HepG2 (cell line): ENCODE measurements around the gene CSRNP3. TPM values are rescaled to one million over a fixed set of nuclear protein-coding genes. Genes with fewer than 3 reads are reported as not detected.

Experiments
- ATAC-seq: fragments of 200-7000 bp; cut with Tn5 transposase; 3 replicates; pipeline ENCODE4 v1.9.1; 2020; ENCODE audit warnings: mild to moderate bottlenecking, moderate library complexity
- BruUV-seq: library from RNA; stranded (reverse); fragments of 400-500 nt; replicated peaks from 2 replicates; lab custom pipeline; 2021; lab: Mats Ljungman, UMichigan
- CTCF ChIA-PET: fragments of 300-600 bp; formaldehyde crosslinking; extraction: SDS; loops from one replicate; lab custom pipeline; 2021; ENCODE audit warnings: low total read pairs, inconsistent platforms, low intra/inter-chr PET ratio; lab: Yijun Ruan, JAX
- POLR2A ChIA-PET: fragments of 350-600 bp; sonication (Branson Sonifier 250); formaldehyde crosslinking; loops from one replicate; lab custom pipeline; 2020; ENCODE audit warnings: antibody characterized with exemption, inconsistent platforms; lab: Yijun Ruan, JAX
- DNase-seq: peaks from one replicate; pipeline ENCODE4 v3.0.0-alpha.2; 2015; ENCODE audit warnings: low spot score
- FAIRE-seq: peaks from 3 replicates; lab custom pipeline; 2011; peaks lifted over from hg19 to GRCh38; lab: Jason Lieb, UNC
- H2AFZ ChIP-seq: one replicate; pipeline ENCODE4 v1.6.1; 2011; ENCODE audit warnings: low read length, inconsistent platforms
- H3K27ac ChIP-seq: fragments of 300-600 bp; 3 replicates; pipeline ENCODE4 v1.8.0; 2011; ENCODE audit warnings: mixed run types, mild to moderate bottlenecking, mixed read lengths, low read length, inconsistent platforms; ENCODE audit not compliant: insufficient read depth; ENCODE audit errors: extremely low read length
- H3K27me3 ChIP-seq, 2 experiments: fragments of 200-600 bp in 1 of 2; 2 replicates in 1 of 2; 3 replicates in 1 of 2; pipeline versions ENCODE4 v1.6.0 to v1.8.0; 2011; ENCODE audit warnings: low read length in 2 of 2, mild to moderate bottlenecking in 2 of 2, moderate library complexity in 2 of 2, inconsistent platforms in 1 of 2; ENCODE audit not compliant: insufficient read depth in 2 of 2, control insufficient read depth in 1 of 2
- H3K36me3 ChIP-seq, 2 experiments: fragments of 200-600 bp in 1 of 2; replicated peaks in 1 of 2; 2 replicates in 1 of 2; 3 replicates in 1 of 2; pipeline versions ENCODE4 v1.5.1 to v1.8.0; 2011; ENCODE audit warnings: low read length in 2 of 2, inconsistent platforms in 1 of 2; ENCODE audit not compliant: insufficient read depth in 2 of 2, control insufficient read depth in 1 of 2
- H3K4me1 ChIP-seq: 2 replicates; pipeline ENCODE4 v1.5.1; 2012; ENCODE audit warnings: low read length, inconsistent platforms; ENCODE audit not compliant: insufficient read depth
- H3K4me2 ChIP-seq: 2 replicates; pipeline ENCODE4 v1.6.0; 2011; ENCODE audit warnings: low read depth, low read length, inconsistent platforms
- H3K4me3 ChIP-seq, 3 experiments: fragments of 200-600 bp in 1 of 3; sonication (generic), shearing (Covaris generic) in 1 of 3; replicated peaks in 1 of 3; 2 replicates each; pipeline ENCODE4 v1.5.1; 2011 to 2016; ENCODE audit warnings: low read length in 3 of 3, inconsistent platforms in 2 of 3, low read depth in 2 of 3, mild to moderate bottlenecking in 2 of 3, control low read depth in 1 of 3, mixed read lengths in 1 of 3; ENCODE audit not compliant: insufficient read depth in 1 of 3
- H3K79me2 ChIP-seq: one replicate; pipeline ENCODE4 v1.6.1; 2011; ENCODE audit warnings: low read length, inconsistent platforms; ENCODE audit not compliant: insufficient read depth
- H3K9ac ChIP-seq: 2 replicates; pipeline ENCODE4 v1.6.0; 2011; ENCODE audit warnings: mild to moderate bottlenecking, low read depth, low read length, inconsistent platforms; ENCODE audit not compliant: insufficient read depth
- H3K9me3 ChIP-seq: 2 replicates; pipeline ENCODE4 v1.5.1; 2012; ENCODE audit warnings: mild to moderate bottlenecking, low read length
- H4K20me1 ChIP-seq: 2 replicates; pipeline ENCODE4 v1.6.0; 2011; ENCODE audit warnings: inconsistent platforms, mild to moderate bottlenecking, low read length, moderate library complexity; ENCODE audit not compliant: insufficient read depth
- ATF1 ChIP-seq: IDR thresholded peaks from 2 replicates; pipeline ENCODE4 v1.6.1; 2016; ENCODE audit warnings: mild to moderate bottlenecking, control low read depth
- GATA4 ChIP-seq: sonication (generic); IDR thresholded peaks from 2 replicates; pipeline ENCODE4 v1.6.1; 2016; ENCODE audit warnings: antibody characterized with exemption, low read depth, borderline replicate concordance
- GATAD2A ChIP-seq: IDR thresholded peaks from 2 replicates; pipeline ENCODE4 v1.6.1; 2016
- HIC2 ChIP-seq: sonication (generic); formaldehyde crosslinking; IDR thresholded peaks from 2 replicates; pipeline ENCODE4 v1.9.0; 2022; ENCODE audit warnings: low read depth, missing genetic modification reagents
- HMG20A ChIP-seq: IDR thresholded peaks from 2 replicates; pipeline ENCODE4 v1.6.1; 2016; ENCODE audit warnings: borderline replicate concordance
- KAT7 ChIP-seq: IDR thresholded peaks from 2 replicates; pipeline ENCODE4 v1.6.1; 2018; ENCODE audit warnings: borderline replicate concordance, missing compliant biosample characterization
- KDM3A ChIP-seq: IDR thresholded peaks from 2 replicates; pipeline ENCODE4 v1.6.1; 2018; ENCODE audit warnings: low read depth, missing compliant biosample characterization
- KDM5B ChIP-seq: sonication (generic); formaldehyde crosslinking; IDR thresholded peaks from 2 replicates; pipeline ENCODE4 v1.4.0; 2020; ENCODE audit warnings: missing genetic modification reagents, mild to moderate bottlenecking, borderline replicate concordance
- KLF6 ChIP-seq: IDR thresholded peaks from 2 replicates; pipeline ENCODE4 v1.8.0; 2016; ENCODE audit warnings: missing biosample characterization, missing genetic modification reagents
- NFKBIZ ChIP-seq: IDR thresholded peaks from 2 replicates; pipeline ENCODE4 v1.6.1; 2018; ENCODE audit warnings: missing genetic modification reagents, missing compliant biosample characterization
- RFX3 ChIP-seq: IDR thresholded peaks from 2 replicates; pipeline ENCODE4 v1.6.1; 2016; ENCODE audit warnings: missing biosample characterization, missing genetic modification reagents
- ZBTB8A ChIP-seq: sonication (generic); formaldehyde crosslinking; IDR thresholded peaks from 2 replicates; pipeline ENCODE4 v1.4.0; 2020; ENCODE audit warnings: mild to moderate bottlenecking, low read depth, missing genetic modification reagents, borderline replicate concordance
- ZFP36L1 ChIP-seq: sonication (generic); formaldehyde crosslinking; IDR thresholded peaks from 2 replicates; pipeline ENCODE4 v1.8.0; 2022; ENCODE audit warnings: mild to moderate bottlenecking, missing genetic modification reagents, moderate library complexity
- ZNF33B ChIP-seq: sonication (generic); formaldehyde crosslinking; IDR thresholded peaks from 2 replicates; pipeline ENCODE4 v1.5.1; 2020; ENCODE audit warnings: mild to moderate bottlenecking, missing genetic modification reagents
- ZNF350 ChIP-seq: sonication (generic); formaldehyde crosslinking; IDR thresholded peaks from 2 replicates; pipeline ENCODE4 v1.4.0; 2020; ENCODE audit warnings: mild to moderate bottlenecking, low read depth, missing genetic modification reagents, borderline replicate concordance
- ZNF430 ChIP-seq: sonication (generic); formaldehyde crosslinking; IDR thresholded peaks from 2 replicates; pipeline ENCODE4 v1.9.0; 2021; ENCODE audit warnings: mild to moderate bottlenecking, missing genetic modification reagents
- ZNF432 ChIP-seq: sonication (generic); formaldehyde crosslinking; IDR thresholded peaks from 2 replicates; pipeline ENCODE4 v1.5.0; 2020; ENCODE audit warnings: missing genetic modification reagents, mild to moderate bottlenecking, borderline replicate concordance
- WGBS: methylation state at CpG from one replicate; pipeline ENCODE4 v1.1.6; 2017; ENCODE audit warnings: low lambda C conversion rate; 5-methylcytosine and 5-hydroxymethylcytosine counted together
- in situ Hi-C: cut with HindIII; loops from 2 replicates; pipeline ENCODE4 v1.10.0; 2017; ENCODE audit warnings: low pct_unique_long_range_greater_than_20kb; ENCODE audit not compliant: extremely low pct_ligation_motif_present
- intact Hi-C: fragments of 100-400 bp; cut with micrococcal nuclease; formaldehyde crosslinking; loops from one replicate; pipeline ENCODE4 v1.10.0; 2022; ENCODE audit not compliant: unreplicated experiment
- polyA plus RNA-seq, 8 experiments: library from polyadenylated mRNA; depleted of rRNA in 3 of 8; stranded (reverse) in 7 of 8; unstranded in 1 of 8; fragments of >200 nt; fragmentation: Illumina TruSeq in 4 of 8; extraction: Trizol in 4 of 8; gene quantifications; 2 replicates each; pipeline versions ENCODE4 v1.2.1 to v1.2.3, GENCODE V29; 2011 to 2016; ENCODE audit warnings: low read depth in 4 of 8, missing spikeins in 1 of 8, mixed read lengths in 1 of 8; ENCODE audit not compliant: insufficient read depth in 1 of 8
- total RNA-seq, 5 experiments: library from RNA; depleted of rRNA; stranded (reverse); fragments of >200 nt; fragmentation: Illumina TruSeq; extraction: Trizol; gene quantifications; 2 replicates each; pipeline ENCODE4 v1.2.3, GENCODE V29; 2016; ENCODE audit warnings: low read depth in 1 of 5
- TF ChIP-seq, protein P1 (sequence below): sonication (generic); formaldehyde crosslinking; IDR thresholded peaks from 2 replicates; pipeline ENCODE4 v1.5.0; 2020; ENCODE audit warnings: mild to moderate bottlenecking, missing genetic modification reagents, borderline replicate concordance

Gene CSRNP3
- total and polyA plus RNA-seq, 2 of the 13 experiments (the other 11 are each of a cell fraction or from before 2014, with no cell fraction given): not detected

DNA sequence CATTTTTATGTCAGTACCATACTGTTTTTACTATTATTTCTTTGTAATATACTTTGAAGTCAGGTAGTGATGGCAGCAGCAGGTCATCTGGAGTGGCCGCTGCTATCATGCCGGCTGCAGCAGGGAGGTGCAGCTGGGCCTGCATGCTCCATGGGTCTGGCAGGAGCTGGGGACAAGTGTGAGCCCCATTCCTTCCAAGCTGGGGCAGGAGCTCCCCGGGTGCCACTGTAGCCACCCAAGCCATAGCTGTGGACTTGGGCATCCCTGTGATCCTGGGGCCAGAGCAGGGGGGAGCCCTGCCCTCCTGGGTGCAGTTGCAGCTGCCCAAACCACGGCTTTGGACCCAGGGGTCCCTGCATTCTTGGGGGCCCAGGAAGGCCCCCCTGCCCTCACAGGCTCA lies 59.2 kb downstream of the CSRNP3 start:
- TF ChIP-seq GATA4: no peak
- TF ChIP-seq HMG20A (CRISPR knock-in tag): no peak
- TF ChIP-seq HIC2 (CRISPR knock-in tag): no peak
- no peak for TF ChIP-seq ZNF432 (CRISPR knock-in tag)
- TF ChIP-seq KDM3A (CRISPR knock-in tag): no peak
- TF ChIP-seq ZNF33B (CRISPR knock-in tag): no peak
- no peak for TF ChIP-seq ZNF430 (CRISPR knock-in tag)
- TF ChIP-seq GATAD2A (CRISPR knock-in tag): no peak
- TF ChIP-seq ZNF350: no peak
- TF ChIP-seq, protein P1, sequence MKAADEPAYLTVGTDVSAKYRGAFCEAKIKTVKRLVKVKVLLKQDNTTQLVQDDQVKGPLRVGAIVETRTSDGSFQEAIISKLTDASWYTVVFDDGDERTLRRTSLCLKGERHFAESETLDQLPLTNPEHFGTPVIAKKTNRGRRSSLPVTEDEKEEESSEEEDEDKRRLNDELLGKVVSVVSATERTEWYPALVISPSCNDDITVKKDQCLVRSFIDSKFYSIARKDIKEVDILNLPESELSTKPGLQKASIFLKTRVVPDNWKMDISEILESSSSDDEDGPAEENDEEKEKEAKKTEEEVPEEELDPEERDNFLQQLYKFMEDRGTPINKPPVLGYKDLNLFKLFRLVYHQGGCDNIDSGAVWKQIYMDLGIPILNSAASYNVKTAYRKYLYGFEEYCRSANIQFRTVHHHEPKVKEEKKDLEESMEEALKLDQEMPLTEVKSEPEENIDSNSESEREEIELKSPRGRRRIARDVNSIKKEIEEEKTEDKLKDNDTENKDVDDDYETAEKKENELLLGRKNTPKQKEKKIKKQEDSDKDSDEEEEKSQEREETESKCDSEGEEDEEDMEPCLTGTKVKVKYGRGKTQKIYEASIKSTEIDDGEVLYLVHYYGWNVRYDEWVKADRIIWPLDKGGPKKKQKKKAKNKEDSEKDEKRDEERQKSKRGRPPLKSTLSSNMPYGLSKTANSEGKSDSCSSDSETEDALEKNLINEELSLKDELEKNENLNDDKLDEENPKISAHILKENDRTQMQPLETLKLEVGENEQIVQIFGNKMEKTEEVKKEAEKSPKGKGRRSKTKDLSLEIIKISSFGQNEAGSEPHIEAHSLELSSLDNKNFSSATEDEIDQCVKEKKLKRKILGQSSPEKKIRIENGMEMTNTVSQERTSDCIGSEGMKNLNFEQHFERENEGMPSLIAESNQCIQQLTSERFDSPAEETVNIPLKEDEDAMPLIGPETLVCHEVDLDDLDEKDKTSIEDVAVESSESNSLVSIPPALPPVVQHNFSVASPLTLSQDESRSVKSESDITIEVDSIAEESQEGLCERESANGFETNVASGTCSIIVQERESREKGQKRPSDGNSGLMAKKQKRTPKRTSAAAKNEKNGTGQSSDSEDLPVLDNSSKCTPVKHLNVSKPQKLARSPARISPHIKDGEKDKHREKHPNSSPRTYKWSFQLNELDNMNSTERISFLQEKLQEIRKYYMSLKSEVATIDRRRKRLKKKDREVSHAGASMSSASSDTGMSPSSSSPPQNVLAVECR: no peak
- no peak for TF ChIP-seq KDM5B (CRISPR knock-in tag)
- TF ChIP-seq ATF1: no peak
- TF ChIP-seq RFX3 (CRISPR knock-in tag): no peak
- TF ChIP-seq KLF6: no peak
- TF ChIP-seq ZBTB8A (CRISPR knock-in tag): no peak
- no peak for TF ChIP-seq KAT7
- TF ChIP-seq NFKBIZ (CRISPR knock-in tag): no peak
- TF ChIP-seq ZFP36L1 (CRISPR knock-in tag): no peak
- no peak for FAIRE-seq
- no peaks in the 10 kb centered on the region for H3K4me1 ChIP-seq
- H3K27me3 ChIP-seq: 0 out of 5 replicates have a peak, but pooled peaks cover 0 to under 1% of the 10 kb centered on the region in 2 experiments
- no TSS peak for BruUV-seq
- no peaks in the 10 kb centered on the region for H3K79me2 ChIP-seq
- in situ Hi-C loops: no loop called here
- no peak; the same call in 2 of the 3 replicates for ATAC-seq
- CTCF ChIA-PET: no interaction called here
- no peak overlapping the region for H3K9ac ChIP-seq
- intact Hi-C loops: no loop called here
- DNase-seq: no peak
- no peaks in the 10 kb centered on the region for H3K9me3 ChIP-seq
- H3K4me3 ChIP-seq: no peak overlapping the region
- no peak overlapping the region for H3K4me2 ChIP-seq
- WGBS: 19% methylated on average over 4 of the region's 4 CpGs
- H4K20me1 ChIP-seq: no peaks in the 10 kb centered on the region
- no peak overlapping the region for H2AFZ ChIP-seq
- H3K27ac ChIP-seq: no peak overlapping the region
- POLR2A ChIA-PET: no interaction called here
- H3K36me3 ChIP-seq: no peaks in the 10 kb centered on the region
